NCI-H2171 treated with DMSO at 0.1 percent for 48 hours (cell line): ENCODE results near the gene MRGPRF.

Experiments
- DNase-seq: peaks from one replicate; lab custom pipeline; 2025; lab: John Stamatoyannopoulos, UW

The MRGPRF gene

DNA sequence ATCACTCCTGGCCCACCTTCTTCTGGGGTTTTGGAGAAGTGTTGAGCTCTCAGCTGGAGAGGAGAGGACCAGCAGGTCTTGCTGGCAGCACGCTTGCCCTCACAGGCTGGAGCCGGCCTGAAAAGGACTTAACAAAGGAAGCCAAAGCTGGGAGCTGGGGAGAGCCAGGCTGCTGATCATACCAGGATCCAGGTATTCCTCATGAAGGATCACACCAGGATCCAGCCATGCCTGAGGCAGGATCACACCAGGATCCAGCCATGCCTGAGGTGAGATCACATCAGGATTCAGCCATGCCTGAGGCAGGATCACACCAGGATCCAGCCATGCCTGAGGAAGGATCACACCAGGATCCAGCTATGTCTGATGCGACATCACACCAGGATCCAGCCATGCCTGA is 49.3 kb downstream of the MRGPRF start:
- DNase-seq: no peak

GRCh38 chr11:68962527-68963250 is 50.4 kb downstream of the MRGPRF start:
- no peak for DNase-seq

DNA sequence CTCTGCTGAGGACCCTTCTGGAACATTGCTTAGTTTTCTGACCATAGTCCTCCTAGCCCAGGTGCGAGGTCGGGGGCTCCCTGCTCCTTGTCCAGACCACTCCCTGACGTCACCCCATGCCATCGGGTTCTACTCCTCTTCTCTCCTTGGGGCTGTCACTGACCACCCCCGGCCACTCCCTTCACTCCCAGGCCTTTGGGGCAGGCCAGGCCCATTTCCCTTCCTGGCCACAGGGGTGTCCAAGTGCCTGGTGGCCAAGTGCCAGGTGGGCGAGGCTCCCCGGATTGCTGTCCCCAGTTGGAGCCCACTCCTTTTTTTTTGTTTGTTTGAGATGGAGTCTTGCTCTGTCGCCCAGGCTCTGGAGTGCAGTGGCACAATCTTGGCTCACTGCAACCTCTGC is 51.8 kb downstream of the MRGPRF start:
- DNase-seq: no peak

DNA sequence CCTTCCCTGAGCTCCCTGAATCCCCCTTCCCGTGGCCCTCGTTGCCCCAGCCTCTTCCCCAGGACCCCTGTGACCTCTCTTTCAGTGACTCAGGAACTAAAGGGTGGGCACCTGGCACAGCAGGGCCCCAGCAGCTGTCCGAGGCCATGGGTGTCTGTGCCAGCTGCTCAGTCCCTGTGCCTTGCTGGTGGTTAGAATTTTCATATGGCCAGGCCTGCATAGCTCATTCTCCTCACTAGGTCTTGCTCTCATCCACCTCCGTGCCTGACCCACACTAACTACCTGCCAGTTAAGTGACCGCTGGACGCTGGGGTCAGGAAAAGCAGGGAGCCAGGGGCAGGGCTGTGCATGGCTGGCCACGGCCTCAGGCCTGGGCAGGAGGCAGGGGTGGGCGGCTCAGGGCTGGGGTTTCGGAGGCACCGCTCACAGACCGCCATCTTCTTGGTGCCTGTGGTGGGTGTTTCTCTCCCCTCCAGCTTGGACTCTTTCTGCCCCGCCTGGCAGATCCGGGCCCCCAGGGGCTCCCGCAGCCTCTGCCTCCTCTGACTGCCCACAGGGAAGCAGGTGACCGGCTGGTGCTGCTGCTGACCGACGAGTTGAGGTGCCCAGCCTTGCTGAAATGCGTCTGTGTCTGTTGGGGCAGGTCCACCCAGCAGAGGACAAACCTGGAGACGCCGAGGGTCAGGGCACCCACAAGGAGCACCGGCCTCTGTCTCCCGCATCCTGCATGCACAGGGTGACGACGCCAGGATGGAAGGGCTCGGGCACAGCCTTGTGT is 52.6 kb downstream of the MRGPRF start:
- no peak for DNase-seq

- DNase-seq: peak; percentile 18
Observed at GRCh38 chr11:68959465-68960293, 53.4 kb downstream of the MRGPRF start.

DNA sequence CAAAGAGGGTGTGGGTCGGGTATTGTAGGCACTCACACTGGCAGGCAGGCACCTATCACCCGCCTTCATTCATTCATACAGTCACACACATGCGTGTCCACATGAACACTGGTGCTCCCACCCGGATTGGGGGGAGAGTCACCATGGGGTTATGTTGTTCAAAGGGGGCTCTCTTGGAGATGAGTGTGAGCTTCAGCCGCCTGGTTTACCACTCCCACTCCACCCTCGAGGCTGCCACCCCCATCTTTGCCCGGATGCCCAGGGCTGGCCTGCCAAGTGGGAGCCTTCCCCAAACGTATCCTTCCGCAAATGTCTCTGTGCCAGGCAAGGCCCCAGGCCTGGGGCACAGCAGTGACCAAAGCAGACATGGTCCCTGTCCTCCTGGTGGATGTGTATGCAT is 54.8 kb downstream of the MRGPRF start:
- no peak for DNase-seq

- no peak for DNase-seq
Observed at GRCh38 chr11:68956547-68957254, 56.3 kb downstream of the MRGPRF start.

DNA sequence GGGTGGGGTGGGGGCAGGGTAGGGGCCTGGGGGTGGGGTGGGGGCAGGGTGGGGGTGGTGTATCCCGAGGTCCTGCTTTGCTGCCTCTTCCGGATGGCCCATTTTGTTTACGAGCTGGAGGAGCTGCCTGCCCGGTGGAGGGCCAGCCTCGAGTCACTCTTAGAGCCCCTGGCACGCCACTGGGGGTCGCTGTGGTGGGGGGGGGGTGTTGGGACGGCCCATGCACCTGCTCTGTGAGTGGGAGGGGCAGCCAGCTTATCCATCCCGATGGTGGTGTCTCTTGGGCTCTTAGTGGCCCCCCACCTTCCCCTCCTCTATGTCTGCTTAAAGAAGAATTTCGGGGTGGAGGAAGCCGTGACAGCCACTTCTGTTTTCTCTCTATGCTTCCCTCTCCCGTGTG is 56.9 kb downstream of the MRGPRF start:
- DNase-seq: no peak

DNA sequence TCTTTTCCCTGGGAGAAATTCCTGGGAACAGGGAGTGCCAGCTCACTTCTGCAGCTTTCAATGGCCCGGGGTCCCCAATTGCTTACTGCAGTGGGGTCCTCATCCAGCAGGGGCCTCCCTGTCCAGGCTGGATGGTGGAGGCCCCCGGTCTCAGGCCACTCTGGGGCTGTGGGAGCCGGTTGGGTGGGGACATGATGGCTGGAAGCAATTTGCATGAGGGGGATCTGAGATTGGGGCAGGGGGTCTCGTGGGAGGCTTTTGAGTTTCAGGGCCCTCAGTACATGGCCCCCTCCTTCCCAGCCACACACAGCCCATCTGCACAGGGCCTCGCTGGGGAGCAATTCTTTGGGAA is 57.5 kb downstream of the MRGPRF start:
- DNase-seq: no peak

DNA sequence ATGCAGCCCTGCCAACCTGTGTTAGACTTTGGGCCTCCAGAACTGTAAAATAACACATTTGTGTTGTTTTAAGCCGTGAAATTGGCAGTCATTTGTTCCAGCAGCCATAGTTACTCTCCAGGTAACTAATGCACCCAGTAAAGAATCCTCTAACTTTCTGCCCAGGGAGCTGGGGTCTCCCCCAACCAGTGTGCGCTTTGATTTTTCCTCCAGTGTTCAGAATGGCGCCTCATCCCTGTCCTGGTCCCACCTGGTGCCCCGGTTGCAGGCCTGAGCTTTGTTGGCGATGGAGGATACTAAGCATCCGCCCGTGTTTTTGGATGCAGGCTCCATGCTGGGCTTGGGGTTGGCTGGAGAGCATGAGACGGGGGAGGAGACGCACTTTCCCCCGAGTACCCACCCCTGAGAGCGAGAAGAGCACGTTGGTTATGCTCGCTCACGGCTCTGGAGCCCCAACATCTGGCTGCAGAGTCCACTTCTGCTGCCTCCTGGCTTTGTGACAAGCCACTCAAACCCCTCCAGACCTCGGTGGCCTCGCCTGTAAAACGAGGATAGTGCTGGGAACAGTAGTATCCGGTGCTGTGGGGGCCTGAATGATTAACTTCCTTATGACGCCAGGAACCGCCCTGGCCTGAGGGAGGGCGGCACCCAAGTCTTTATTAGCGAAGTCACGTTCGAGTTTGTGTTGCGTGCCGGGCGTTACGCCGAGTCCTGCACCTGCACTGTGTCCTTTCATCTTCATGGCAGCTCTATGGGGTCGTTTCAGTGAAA is 58.0 kb downstream of the MRGPRF start:
- DNase-seq: no peak
